Muscle layer of duodenum (tissue), 2 donors: ENCODE measurements around the gene FTCD.

ENCODE experiments used
- H3K27ac ChIP-seq: one replicate; pipeline ENCODE4 v1.7.0; 2013; ENCODE audit warnings: mild to moderate bottlenecking, low read length
- H3K27me3 ChIP-seq: one replicate; pipeline ENCODE4 v1.7.0; 2013; ENCODE audit warnings: low read depth, mild to moderate bottlenecking, control low read depth, low read length
- H3K36me3 ChIP-seq, 2 donors: one replicate each; pipeline ENCODE4 v1.7.0; 2013; ENCODE audit warnings: low read length in 2 of 2, control low read depth in 1 of 2, mild to moderate bottlenecking in 1 of 2; ENCODE audit not compliant: insufficient read depth in 2 of 2, control insufficient read depth in 1 of 2
- H3K4me1 ChIP-seq, 2 donors: one replicate each; pipeline ENCODE4 v1.7.0; 2013; ENCODE audit warnings: low read length in 2 of 2, mild to moderate bottlenecking in 2 of 2, control low read depth in 1 of 2, moderate library complexity in 1 of 2; ENCODE audit not compliant: insufficient read depth in 2 of 2, control insufficient read depth in 1 of 2
- H3K4me3 ChIP-seq, 2 donors: one replicate each; pipeline ENCODE4 v1.7.0; 2013; ENCODE audit warnings: low read length in 2 of 2, low read depth in 1 of 2, mild to moderate bottlenecking in 1 of 2
- H3K9me3 ChIP-seq, 2 donors: one replicate each; pipeline ENCODE4 v1.7.0; 2013; ENCODE audit warnings: low read length in 2 of 2, control low read depth in 1 of 2, mild to moderate bottlenecking in 1 of 2; ENCODE audit not compliant: control insufficient read depth in 1 of 2
- donor health status: healthy.

The FTCD gene

DNA sequence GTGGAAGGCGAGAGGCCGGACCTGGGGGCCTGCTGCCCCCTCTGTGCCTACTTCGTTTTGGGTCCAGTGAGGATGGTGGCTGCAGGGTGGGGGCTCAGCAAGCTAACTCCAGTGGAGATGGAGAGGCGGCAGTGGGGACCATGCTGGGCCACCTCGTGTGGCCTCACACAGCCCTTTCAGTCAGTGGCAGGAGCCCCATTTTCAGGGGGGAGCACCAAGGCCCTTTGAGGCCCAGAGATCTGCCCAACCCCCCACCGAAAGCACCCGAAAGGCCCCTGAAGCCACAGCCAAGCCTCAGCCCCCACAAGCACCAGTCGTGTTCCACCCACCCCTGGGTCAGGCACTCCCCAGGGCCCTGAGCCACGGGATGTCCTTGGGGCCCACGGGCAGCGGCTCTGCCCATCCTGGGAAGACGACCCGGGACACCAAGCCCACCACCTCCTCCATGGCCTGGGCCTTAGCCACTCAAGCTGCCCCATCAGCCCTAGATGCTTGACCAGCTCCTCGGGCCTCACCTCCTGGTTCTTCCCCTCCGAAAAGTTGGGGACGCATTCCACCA is 345 bp downstream of the FTCD start:
- no peaks in the 10 kb centered on the region for H3K9me3 ChIP-seq
- H3K4me3 ChIP-seq, result no peak overlapping the region
- no peak overlapping the region for H3K27ac ChIP-seq
- H3K4me1 ChIP-seq, result peaks cover 0 to 6% of the 10 kb centered on the region in 2 donors
- no peaks in the 10 kb centered on the region for H3K36me3 ChIP-seq
- no peaks in the 10 kb centered on the region for H3K27me3 ChIP-seq

- H3K4me1 ChIP-seq, result peaks cover 0 to 6% of the 10 kb centered on the region in 2 donors
- H3K27ac ChIP-seq, result no peak overlapping the region
- no peaks in the 10 kb centered on the region for H3K36me3 ChIP-seq
- no peak overlapping the region for H3K4me3 ChIP-seq
- no peaks in the 10 kb centered on the region for H3K27me3 ChIP-seq
- H3K9me3 ChIP-seq, result no peaks in the 10 kb centered on the region
These were observed 1.0 kb downstream of the FTCD start for GRCh38 chr21:46154155-46154954.

- Histone ChIP-seq H3K27me3 (no peaks in the 10 kb centered on the region), H3K4me3 (no peak overlapping the region), H3K4me1 (peaks cover 0 to 6% of the 10 kb centered on the region in 2 donors), H3K36me3 (no peaks in the 10 kb centered on the region), H3K27ac (no peak overlapping the region), H3K9me3 (no peaks in the 10 kb centered on the region)
These were observed 1.9 kb downstream of the FTCD start for GRCh38 chr21:46153247-46154154.

- Histone ChIP-seq H3K9me3 (no peaks in the 10 kb centered on the region), H3K27ac (no peak overlapping the region), H3K4me1 (peaks cover 0 to 6% of the 10 kb centered on the region in 2 donors), H3K27me3 (no peaks in the 10 kb centered on the region), H3K36me3 (no peaks in the 10 kb centered on the region), H3K4me3 (no peak overlapping the region)
These were observed 2.5 kb downstream of the FTCD start for GRCh38 chr21:46152927-46153246.

- no peaks in the 10 kb centered on the region for H3K27me3 ChIP-seq
- H3K4me1 ChIP-seq, result peaks cover 0 to 6% of the 10 kb centered on the region in 2 donors
- H3K27ac ChIP-seq, result no peak overlapping the region
- H3K9me3 ChIP-seq, result no peaks in the 10 kb centered on the region
- no peaks in the 10 kb centered on the region for H3K36me3 ChIP-seq
- H3K4me3 ChIP-seq, result no peak overlapping the region
These were observed 3.1 kb downstream of the FTCD start for GRCh38 chr21:46151989-46152926.

GRCh38 chr21:46151261-46151988 is 4.0 kb downstream of the FTCD start:
- H3K9me3 ChIP-seq, result no peaks in the 10 kb centered on the region
- H3K4me1 ChIP-seq, result peaks cover 0 to 6% of the 10 kb centered on the region in 2 donors
- no peak overlapping the region for H3K27ac ChIP-seq
- H3K36me3 ChIP-seq, result no peaks in the 10 kb centered on the region
- no peaks in the 10 kb centered on the region for H3K27me3 ChIP-seq
- H3K4me3 ChIP-seq, result no peak overlapping the region

DNA sequence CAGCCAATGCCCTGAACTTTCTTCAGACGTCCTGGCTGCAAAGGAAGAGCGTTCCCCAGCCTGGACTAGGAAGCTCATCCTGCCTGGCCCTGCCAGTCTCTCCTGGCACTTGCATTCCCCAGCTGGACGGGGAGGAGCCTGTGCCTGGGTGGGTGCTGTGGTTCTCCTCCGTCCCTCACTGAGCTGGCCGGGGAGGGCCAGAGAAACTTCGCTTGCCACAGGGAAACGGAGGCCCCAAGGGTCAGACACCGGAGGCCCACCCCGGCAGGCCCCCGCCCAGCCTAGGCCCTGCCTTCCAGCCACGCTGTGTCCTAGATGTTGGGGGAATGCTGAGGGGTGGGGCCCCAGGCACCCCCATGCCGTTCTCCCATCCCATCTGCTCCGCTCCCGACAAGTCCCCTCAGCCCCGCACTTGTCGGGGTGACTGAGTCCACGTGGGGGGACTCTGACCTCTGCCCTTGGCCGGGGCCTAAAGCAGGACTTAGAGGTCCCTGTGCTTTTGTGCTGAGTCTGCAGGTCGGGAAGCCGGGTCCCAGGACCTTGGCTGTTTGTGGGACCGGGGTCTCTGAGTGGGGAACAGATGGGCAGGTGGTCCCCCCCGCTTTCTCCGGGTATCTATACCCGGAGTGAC is 4.8 kb downstream of the FTCD start:
- Histone ChIP-seq H3K36me3 (no peaks in the 10 kb centered on the region), H3K27ac (no peak overlapping the region), H3K9me3 (no peaks in the 10 kb centered on the region), H3K4me3 (no peak overlapping the region), H3K27me3 (no peaks in the 10 kb centered on the region), H3K4me1 (peaks cover 0 to 6% of the 10 kb centered on the region in 2 donors)

GRCh38 chr21:46150073-46150472 is 5.3 kb downstream of the FTCD start:
- Histone ChIP-seq H3K4me1 (peaks cover 0 to 6% of the 10 kb centered on the region in 2 donors), H3K27ac (no peak overlapping the region), H3K9me3 (no peaks in the 10 kb centered on the region), H3K27me3 (no peaks in the 10 kb centered on the region), H3K36me3 (no peaks in the 10 kb centered on the region), H3K4me3 (no peak overlapping the region)

GRCh38 chr21:46149205-46149901 is 6.0 kb downstream of the FTCD start:
- Histone ChIP-seq H3K36me3 (no peaks in the 10 kb centered on the region), H3K9me3 (no peaks in the 10 kb centered on the region), H3K4me3 (no peak overlapping the region), H3K4me1 (peaks cover 0 to 6% of the 10 kb centered on the region in 2 donors), H3K27ac (no peak overlapping the region), H3K27me3 (no peaks in the 10 kb centered on the region)
